ENCODE results near the gene CEPT1.

DNA sequence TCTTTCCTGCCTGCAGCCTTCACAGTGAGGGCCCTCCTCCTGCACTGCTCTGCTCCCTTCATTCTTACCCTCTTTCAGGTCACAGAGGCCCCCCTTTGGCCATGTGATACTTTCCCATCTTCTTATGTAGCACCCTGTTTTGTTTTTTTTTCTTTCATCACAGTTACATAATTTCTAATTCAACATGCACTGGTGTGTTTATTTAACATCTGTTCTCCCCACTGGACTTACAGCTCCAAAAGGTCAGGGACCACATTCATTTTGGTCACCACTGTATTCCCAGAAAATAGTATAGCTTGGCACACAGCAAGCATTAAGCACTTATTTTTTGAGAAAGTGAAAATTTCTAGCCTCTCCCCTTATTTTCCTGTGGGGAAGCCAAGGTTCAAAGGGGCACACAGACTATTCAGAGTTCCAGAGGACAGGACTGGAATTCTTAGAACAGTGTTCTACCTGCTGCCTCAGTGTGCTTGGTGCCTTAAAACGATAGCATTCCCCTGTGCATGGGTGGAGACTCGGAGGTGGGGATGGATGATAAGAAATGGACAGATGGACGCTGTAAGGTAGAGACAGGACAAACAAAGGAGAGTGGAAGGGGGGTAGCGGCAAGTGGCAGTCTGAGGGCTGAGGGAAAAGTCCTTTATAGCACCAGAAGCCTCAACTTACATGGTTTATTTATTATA, 55.1 kb downstream of the CEPT1 start:
- TF ChIP-seq EZH2 (IDR thresholded peaks at IDR 0.05; ENCODE audit: borderline replicate concordance, low read depth, low read length, severe bottlenecking), result no peak
- TF ChIP-seq, protein P1, sequence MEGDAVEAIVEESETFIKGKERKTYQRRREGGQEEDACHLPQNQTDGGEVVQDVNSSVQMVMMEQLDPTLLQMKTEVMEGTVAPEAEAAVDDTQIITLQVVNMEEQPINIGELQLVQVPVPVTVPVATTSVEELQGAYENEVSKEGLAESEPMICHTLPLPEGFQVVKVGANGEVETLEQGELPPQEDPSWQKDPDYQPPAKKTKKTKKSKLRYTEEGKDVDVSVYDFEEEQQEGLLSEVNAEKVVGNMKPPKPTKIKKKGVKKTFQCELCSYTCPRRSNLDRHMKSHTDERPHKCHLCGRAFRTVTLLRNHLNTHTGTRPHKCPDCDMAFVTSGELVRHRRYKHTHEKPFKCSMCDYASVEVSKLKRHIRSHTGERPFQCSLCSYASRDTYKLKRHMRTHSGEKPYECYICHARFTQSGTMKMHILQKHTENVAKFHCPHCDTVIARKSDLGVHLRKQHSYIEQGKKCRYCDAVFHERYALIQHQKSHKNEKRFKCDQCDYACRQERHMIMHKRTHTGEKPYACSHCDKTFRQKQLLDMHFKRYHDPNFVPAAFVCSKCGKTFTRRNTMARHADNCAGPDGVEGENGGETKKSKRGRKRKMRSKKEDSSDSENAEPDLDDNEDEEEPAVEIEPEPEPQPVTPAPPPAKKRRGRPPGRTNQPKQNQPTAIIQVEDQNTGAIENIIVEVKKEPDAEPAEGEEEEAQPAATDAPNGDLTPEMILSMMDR (IDR thresholded peaks at IDR 0.05; ENCODE audit: borderline replicate concordance, extremely low read depth, low read length, poor library complexity, severe bottlenecking), result no peak
